Raji (cell line): Measurements from ENCODE around the gene NCR1.

Experiments
- POLR2A ChIP-seq: IDR thresholded peaks from 2 replicates; pipeline ENCODE4 v1.6.1; 2011; ENCODE audit warnings: low read depth, low read length, control low read depth; ENCODE audit not compliant: insufficient read depth

Gene NCR1

DNA sequence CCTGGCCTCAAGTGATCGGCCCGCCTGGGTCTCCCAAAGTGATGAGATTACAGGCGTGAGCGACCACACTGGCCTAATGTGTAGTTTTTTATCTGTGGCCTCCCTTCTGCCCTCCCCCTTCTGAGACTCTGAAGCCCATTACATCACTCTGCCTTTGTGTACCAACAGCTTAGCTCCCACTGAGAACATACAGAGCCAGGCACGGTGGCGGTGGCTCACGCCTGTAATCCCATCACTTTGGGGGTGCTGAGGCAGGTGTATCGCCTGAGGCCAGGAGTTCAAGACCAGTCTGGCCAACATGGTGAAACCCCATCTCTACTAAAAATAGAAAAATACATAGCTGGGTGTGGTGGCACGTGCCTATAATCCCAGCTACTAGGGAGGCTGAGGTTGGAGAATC lies 12.6 kb downstream of the NCR1 start:
- TF ChIP-seq POLR2A: no peak

DNA sequence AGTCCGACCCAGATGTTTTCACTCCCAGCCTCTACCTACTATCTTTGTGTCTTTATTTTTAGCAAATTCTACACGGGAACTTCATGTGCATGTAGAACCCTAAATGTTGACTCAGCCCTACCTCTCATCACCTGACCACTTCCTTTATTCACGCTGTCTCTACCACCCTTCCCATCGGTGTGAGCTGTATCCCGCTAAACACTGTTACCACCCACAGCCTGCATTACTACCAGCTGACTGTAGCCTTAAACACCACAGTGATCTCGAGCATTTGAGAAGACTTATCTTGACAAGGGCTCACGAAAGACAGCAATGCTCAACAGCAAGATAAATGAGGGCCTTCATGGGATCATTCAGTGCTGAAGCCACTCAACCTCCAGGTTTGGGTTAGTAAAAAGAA lies 15.1 kb downstream of the NCR1 start:
- no peak for TF ChIP-seq POLR2A

DNA sequence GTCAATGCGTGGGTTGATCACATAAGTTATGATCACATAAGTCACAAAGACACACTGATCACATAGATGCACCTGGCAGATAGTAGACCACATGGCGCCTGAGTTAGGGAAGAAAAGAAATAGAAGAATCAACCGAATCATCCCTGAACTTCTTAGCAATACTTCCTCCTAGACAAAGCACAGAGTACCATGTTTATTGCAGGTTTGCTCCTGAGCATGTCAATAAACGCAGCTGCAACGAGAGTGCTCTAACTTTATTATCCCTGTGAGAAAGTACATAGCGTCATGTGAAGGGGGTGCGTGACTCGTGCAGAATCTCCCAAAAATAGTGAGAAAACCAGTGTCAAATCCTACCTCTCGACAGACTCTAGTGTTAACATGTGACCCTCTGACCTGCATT lies 17.3 kb downstream of the NCR1 start:
- no peak for TF ChIP-seq POLR2A

DNA sequence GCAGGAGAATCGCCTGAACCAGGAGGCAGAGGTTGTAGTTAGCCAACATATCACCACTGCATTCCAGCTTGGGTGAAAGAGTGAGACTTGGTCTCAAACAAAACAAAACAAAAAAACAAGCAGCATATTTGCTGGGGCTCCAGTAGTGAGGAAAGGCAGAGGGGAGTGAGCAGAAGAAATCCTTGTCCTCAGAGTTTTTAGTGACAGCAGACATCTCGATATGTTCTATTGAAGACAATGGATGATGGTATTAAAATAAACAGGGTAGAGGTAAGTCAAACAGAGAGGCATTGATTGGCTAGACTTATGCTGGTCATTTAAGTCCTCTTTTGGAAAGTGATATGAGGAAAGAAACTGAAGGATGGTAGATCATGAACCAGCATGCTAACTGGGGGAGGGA lies 22.4 kb downstream of the NCR1 start:
- no peak for TF ChIP-seq POLR2A

DNA sequence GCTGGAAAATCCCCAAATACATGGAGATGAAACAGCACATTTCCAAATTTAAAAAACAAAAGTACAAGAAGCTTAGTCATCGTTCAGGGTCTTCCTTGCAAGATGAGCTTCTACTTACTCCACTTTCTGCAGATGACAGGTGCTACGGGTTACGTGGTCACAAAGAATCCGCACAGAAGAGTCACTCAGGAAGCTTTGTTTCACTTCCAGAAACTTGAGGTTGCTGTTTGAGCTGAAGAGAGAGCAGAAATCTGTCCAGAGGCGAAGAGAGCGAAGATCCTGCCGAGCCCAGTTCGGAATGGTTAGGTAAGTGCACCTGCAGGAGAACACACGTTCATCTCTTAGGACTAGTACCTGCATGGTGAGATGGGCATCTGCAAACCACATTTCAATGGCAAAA lies 32.0 kb downstream of the NCR1 start:
- no peak for TF ChIP-seq POLR2A

DNA sequence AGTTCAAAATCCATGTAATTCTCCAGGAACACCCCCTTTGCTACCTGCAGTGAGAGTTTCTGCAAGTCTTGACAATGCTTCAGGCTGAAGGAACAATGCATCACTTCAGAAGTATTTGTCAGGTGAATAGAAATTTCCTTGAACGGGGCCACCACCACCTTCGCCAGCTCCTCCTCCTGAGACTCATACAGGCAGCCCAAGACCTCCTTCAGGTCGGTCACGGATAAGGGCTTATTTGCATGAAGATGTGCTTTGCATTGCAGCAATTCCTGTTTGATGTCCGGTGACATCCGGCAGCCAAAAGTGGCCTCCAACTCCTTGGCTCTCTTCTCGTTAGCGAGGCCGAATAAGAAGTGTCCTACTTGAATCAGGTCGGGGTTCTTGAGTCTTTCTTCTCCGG lies 33.0 kb downstream of the NCR1 start:
- TF ChIP-seq POLR2A: no peak

DNA sequence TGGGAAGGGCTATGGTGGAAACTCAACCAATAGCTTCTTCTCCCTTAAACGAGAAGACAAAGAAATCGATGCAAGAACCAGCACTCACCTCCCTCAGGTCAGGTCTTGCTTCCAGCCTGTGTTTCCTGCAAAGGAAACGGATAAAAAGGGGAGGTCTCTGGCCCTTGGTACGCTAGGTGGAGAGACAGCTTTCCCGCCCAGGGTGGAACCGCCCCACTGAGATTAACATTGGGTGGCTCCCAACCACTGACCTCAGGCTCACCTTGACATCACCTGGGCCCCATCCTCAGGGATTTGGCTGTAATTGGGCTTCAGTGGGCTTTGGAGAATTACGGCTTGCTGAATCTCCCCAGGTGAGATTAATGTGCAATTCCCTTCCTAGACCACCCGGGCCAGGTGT lies 41.4 kb downstream of the NCR1 start, which contains the start of gene NLRP7:
Gene NLRP7 (minus strand): TSS at position 150 of the 400 bp plus-strand sequence.
- no peak for TF ChIP-seq POLR2A

DNA sequence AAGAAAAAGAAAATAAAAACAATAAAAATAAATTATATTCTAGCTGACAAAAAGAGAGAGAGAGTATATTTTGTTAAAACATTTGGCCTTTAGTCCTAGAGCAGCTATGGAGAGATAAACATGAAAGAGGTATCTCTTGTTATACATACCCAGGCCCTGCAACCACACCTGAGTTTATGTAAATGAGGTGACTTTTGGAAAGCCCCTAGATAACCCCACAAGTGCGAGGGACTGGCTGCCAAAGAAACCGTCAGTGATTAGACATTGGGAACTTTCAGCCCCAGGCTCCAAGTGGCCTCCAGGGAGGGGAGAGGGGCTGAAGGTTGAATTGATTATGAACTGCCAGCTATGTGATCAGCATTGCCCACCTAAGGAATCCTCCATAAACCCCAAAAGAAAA lies 43.5 kb downstream of the NCR1 start:
- TF ChIP-seq POLR2A: no peak

DNA sequence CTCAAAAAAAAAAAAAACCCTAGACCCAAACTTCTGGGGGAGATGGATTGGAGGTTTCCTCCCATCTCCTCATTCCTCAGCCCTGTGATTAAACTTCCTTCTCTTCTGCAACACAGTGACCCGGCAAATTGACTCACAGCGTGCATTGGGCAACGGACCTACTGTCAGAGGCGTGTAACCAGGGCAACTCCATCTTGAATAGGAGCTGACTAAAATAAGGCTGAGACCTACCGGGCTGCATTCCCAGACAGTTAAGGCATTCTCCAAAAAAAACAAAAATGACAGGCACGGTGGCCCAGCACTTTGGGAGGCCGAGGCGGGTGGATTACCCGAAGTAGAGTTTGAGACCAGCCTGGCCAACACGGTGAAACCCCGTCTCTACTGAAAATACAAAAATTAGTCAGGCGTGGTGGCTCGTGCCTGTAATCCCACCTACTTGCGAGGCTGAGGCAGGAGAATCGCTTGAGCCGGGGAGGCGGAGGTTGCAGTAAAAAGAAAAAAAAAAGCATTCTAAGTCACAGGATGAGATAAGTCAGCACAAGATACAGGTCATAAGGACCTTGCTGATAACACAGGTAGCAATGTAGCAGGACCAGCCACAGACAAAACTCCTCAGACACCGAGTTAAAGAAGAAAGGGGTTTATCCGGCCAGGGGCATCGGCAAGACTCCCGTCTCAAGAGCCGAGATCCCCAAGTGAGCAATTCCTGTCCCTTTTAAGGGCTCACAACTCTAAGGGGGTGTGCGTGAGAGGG lies 46.8 kb downstream of the NCR1 start:
- TF ChIP-seq POLR2A: no peak

DNA sequence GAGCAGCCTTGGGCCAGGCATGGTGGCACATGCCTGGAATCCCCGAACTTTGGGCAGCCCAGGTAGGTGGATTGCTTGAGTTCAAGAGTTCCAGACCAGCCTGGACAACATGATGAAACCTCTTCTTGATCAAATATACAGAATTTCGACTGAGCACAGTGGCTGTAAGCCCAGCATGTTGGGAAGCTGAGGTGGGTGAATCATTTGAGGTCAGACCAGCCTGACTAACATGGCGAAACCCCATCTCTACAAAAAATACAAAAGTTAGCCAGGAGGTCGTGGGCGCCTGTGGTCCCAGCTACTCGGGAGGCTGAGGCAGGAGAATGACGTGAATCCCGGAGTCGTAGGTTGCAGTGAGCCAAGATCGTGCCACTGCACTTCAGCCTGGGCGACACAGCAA lies 49.4 kb downstream of the NCR1 start:
- no peak for TF ChIP-seq POLR2A

DNA sequence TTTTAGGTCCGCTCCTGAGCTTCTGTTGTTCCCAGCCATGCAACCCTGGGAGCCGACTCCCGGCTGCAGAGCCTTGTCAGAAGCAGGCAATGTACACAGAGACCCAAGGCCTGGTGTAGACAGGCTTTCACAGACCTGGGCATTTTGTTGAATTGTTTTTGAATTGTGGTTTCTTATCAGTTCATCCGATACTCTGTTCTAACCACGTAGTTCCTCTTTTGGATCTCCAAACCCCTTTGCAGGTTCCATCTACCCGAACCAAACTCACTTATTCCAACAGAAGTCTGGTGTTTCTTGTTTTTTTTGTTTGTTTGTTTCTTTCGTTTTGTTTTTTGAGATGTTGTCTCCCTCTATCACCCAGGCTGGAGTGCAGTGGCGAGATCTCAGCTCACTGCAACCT lies 53.9 kb downstream of the NCR1 start:
- TF ChIP-seq POLR2A: no peak
